GM12892 (cell line): ENCODE results near the gene TUSC2.

Experiments used
- POLR2AphosphoS5 ChIP-seq: IDR thresholded peaks from 2 replicates; pipeline ENCODE4 v1.6.1; 2011; ENCODE audit warnings: low read depth, low read length, control low read depth
- TAF1 ChIP-seq: IDR thresholded peaks from 2 replicates; pipeline ENCODE4 v1.6.1; 2011; ENCODE audit warnings: low read depth, mild to moderate bottlenecking, control low read depth, low read length, borderline replicate concordance

DNA sequence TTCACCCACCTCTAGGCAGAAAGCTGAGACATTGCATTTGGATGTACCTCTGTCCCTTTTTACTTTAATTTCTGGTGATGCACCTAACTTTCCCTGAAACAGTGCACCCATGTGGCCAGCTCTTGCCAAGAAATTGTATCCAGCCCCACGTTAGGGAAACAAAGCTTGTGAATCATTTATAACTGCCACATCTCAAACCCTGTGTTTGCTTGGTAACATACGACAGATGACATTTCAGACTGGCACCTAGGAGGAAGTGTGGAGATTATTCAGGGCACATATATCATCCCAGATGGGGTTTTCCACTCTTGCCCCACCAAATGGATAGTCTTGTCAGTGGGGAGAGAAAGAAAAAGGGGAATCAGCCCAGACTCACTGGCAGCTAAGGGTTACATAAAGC, 24.8 kb upstream of the TUSC2 start:
- TF ChIP-seq TAF1, result no peak
- no peak for TF ChIP-seq POLR2AphosphoS5
